Activated CD4-positive, alpha-beta T cell treated with anti-CD3 and anti-CD28 coated beads, Interleukin-2, Interleukin-4, amounts not matched to agents 100 ng/mL and 50 ng/mL, durations not matched to agents 16 hours and 8 hours (primary cell): ENCODE measurements around the gene CRK.
"Not testable (repeated sequence)": the region's sequence is repeated elsewhere in the genome, so short reads cannot be mapped to it uniquely, and the experiment has no call there.

Source experiments
- DNase-seq: peaks from one replicate; pipeline ENCODE4 v3.0.0-alpha.2; 2020; ENCODE audit warnings: low spot score

Gene CRK

GRCh38 chr17:1386675-1387190 is 69.3 kb downstream of the CRK start:
- DNase-seq: not testable (repeated sequence)

- no peak for DNase-seq
Measured at GRCh38 chr17:1386265-1386664, 69.8 kb downstream of the CRK start.

- DNase-seq: no peak
Measured at GRCh38 chr17:1385861-1386260, 70.2 kb downstream of the CRK start.

GRCh38 chr17:1384905-1385435 is 71.1 kb downstream of the CRK start:
- no peak for DNase-seq

- DNase-seq: peak; percentile 38
Measured at GRCh38 chr17:1379930-1380313, 76.1 kb downstream of the CRK start.

GRCh38 chr17:1379208-1379929 is 76.7 kb downstream of the CRK start:
- no peak for DNase-seq

- DNase-seq: not testable (repeated sequence)
Measured at GRCh38 chr17:1378476-1378860, 77.6 kb downstream of the CRK start.

GRCh38 chr17:1377334-1377733 is 78.7 kb downstream of the CRK start:
- no peak for DNase-seq

GRCh38 chr17:1376061-1376460 is 80.0 kb downstream of the CRK start:
- peak; percentile 22 for DNase-seq

GRCh38 chr17:1375615-1376014 is 80.4 kb downstream of the CRK start:
- no peak for DNase-seq

- DNase-seq: peak; percentile 26
Measured at GRCh38 chr17:1374431-1375177, 81.4 kb downstream of the CRK start.

GRCh38 chr17:1373707-1374237 is 82.3 kb downstream of the CRK start:
- DNase-seq: no peak

- DNase-seq: no peak
Measured at GRCh38 chr17:1372618-1373017, 83.4 kb downstream of the CRK start.

GRCh38 chr17:1371893-1372590 is 84.0 kb downstream of the CRK start:
- DNase-seq: no peak
